ENCODE measurements around the gene ZMPSTE24.
"Not testable (repeated sequence)": the region's sequence is repeated elsewhere in the genome, so short reads cannot be mapped to it uniquely, and the experiment has no call there.

The ZMPSTE24 gene

GRCh38 chr1:40257688-40258444 is at the start of gene ZMPSTE24:
TSS of gene ZMPSTE24 (plus strand) at chr1:40258236. CDS start at chr1:40258272, 36 bp downstream.
- peak; percentile 90 to 92 for DNase-seq (ENCODE audit: extremely low read depth in 1 of 2, low read depth in 1 of 2)

GRCh38 chr1:40210511-40211204 is 47.4 kb upstream of the ZMPSTE24 start:
- DNase-seq (ENCODE audit: extremely low read depth in 1 of 2, low read depth in 1 of 2) = no peak

- no peak for DNase-seq (ENCODE audit: extremely low read depth in 1 of 2, low read depth in 1 of 2)
These were observed 39.7 kb upstream of the ZMPSTE24 start for GRCh38 chr1:40218333-40218732.

DNA sequence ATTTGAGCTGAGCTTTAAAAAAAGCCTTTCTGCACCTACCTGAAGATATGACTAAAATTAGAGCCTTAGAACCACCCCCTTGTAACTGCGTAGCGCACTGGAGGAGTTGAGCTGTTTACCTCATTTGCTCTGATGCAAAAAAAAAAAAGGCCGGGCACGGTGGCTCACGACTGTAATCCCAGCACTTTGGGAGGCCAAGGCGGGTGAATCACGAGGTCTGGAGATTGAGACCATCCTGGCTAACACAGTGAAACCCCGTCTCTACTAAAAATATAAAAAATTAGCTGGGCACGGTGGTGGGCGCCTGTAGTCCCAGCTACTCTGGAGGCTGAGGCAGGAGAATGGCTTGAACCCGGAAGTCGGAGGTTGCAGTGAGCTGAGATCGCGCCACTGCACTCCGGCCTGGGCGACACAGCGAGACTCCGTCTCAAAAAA is 36.5 kb upstream of the ZMPSTE24 start:
- not testable (repeated sequence) for DNase-seq (ENCODE audit: extremely low read depth in 1 of 2, low read depth in 1 of 2)

- no peak for DNase-seq (ENCODE audit: extremely low read depth in 1 of 2, low read depth in 1 of 2)
These were observed 35.9 kb upstream of the ZMPSTE24 start for GRCh38 chr1:40221977-40222772.

GRCh38 chr1:40224040-40224439 is 34.0 kb upstream of the ZMPSTE24 start:
- DNase-seq (ENCODE audit: extremely low read depth in 1 of 2, low read depth in 1 of 2) = no peak

- no peak for DNase-seq (ENCODE audit: extremely low read depth in 1 of 2, low read depth in 1 of 2)
These were observed 31.8 kb upstream of the ZMPSTE24 start for GRCh38 chr1:40226192-40226591.

DNA sequence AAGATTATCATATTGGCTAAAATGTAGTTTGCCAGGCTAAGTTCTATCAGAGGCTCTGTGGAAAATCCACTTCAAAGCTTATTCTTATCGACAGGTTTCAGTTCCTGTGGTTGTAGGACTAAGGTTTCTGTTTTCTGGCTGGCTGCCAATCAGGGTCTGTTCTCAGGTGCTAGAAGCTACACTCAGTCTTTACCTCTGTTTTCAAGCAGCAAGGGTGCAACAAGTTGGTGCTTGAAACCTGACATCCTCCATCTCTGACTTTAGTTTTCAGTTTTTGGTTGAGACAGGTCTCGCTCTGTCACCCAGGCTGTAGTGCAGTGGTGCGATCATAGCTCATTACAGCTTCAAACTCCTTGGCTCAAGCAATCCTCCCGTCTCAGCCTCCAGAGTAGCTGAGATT is 25.6 kb upstream of the ZMPSTE24 start:
- peak in 1 of 2 donors; percentile 13 for DNase-seq (ENCODE audit: extremely low read depth in 1 of 2, low read depth in 1 of 2)

DNA sequence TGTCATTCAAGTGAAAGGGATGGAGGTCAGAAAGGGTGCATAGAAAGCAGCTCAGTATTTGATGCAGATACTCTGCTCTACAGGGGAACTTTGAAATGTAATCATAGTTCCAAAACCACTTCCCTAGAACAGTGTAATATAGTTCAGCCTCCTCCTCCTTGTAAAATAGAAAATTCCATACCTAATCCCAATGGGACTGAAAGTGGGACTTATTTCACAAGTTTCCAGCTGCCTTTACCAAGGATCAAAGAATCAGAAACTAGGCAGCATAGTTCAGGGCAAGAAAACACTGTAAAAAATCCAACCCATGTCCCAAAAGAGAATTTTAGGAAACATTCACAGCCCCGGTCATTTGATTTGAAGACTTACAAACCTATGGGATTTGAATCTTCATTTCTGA is 18.4 kb upstream of the ZMPSTE24 start:
- no peak for DNase-seq (ENCODE audit: extremely low read depth in 1 of 2, low read depth in 1 of 2)

GRCh38 chr1:40240390-40240789 is 17.6 kb upstream of the ZMPSTE24 start:
- DNase-seq (ENCODE audit: extremely low read depth in 1 of 2, low read depth in 1 of 2) = no peak

GRCh38 chr1:40241362-40241761 is 16.7 kb upstream of the ZMPSTE24 start:
- no peak for DNase-seq (ENCODE audit: extremely low read depth in 1 of 2, low read depth in 1 of 2)

DNA sequence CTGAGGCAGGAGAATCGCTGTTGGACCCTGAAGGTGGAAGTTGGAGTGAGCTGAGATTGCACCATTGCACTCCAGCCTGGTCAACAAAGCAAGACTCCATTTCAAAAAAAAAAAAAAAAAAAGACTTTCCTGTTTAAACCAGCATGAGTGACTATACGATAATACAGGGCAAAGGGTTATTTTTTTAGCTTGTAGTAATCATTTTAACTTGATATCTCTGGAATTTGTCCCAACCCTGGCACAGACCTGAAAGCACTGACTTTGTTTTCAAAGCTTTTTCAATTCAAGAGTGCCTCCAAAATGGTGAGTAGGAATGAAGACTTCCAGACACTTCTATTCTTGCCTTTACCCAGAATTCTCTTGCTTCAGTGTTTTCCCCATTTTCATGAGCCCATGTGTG is 14.7 kb upstream of the ZMPSTE24 start:
- DNase-seq (ENCODE audit: extremely low read depth in 1 of 2, low read depth in 1 of 2) = no peak

- DNase-seq (ENCODE audit: extremely low read depth in 1 of 2, low read depth in 1 of 2) = no peak
These were observed 13.8 kb upstream of the ZMPSTE24 start for GRCh38 chr1:40244138-40244744.

DNA sequence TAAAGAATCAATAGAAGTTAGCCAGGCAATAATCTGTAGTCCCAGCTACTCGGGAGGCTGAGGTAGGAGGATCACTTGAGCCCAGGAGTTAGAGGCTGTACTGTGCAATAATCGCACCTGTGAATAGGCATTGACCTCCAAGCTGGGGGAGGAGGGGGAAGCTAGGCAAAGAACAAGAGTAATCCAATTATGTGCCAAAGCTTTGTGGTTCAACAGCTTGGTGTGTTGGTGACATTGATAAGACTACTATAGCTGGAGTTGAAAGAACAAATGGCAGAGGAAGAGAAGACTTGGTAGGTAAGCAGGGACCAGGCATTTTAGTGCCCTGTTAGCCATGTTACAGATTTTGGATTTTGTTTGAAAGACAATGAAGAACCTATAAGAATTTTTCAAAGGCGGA is 12.3 kb upstream of the ZMPSTE24 start:
- no peak for DNase-seq (ENCODE audit: extremely low read depth in 1 of 2, low read depth in 1 of 2)

DNA sequence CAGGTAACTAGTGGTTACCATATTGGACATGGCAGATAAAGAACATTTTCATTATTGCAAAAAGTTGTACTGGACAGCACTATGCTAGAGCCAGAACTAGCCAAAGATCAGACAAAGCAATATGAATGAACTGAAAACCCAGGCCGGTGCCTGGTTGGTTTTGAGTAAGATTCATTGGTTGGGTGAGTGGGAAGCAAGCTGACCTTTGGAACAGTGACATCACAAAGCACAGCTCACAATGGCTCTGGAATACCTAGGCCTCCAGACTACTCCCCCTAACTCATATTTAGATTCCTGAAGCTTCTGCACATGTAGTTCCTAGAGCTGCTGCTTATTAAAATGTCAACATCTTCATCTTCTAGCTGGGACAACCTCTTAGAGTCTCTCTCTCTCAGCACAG is 10.4 kb upstream of the ZMPSTE24 start, which contains the start of gene TMCO2:
TMCO2 (plus strand) TSS at position 283 of the 400 bp plus-strand sequence; CDS start at position 340, 57 bp downstream.
- no peak for DNase-seq (ENCODE audit: extremely low read depth in 1 of 2, low read depth in 1 of 2)

- no peak for DNase-seq (ENCODE audit: extremely low read depth in 1 of 2, low read depth in 1 of 2)
These were observed 9.6 kb upstream of the ZMPSTE24 start for GRCh38 chr1:40248412-40248811.

GRCh38 chr1:40251456-40251855 is 6.6 kb upstream of the ZMPSTE24 start:
- DNase-seq (ENCODE audit: extremely low read depth in 1 of 2, low read depth in 1 of 2) = no peak

GRCh38 chr1:40252601-40253000 is 5.4 kb upstream of the ZMPSTE24 start:
- DNase-seq (ENCODE audit: extremely low read depth in 1 of 2, low read depth in 1 of 2) = no peak

- no peak for DNase-seq (ENCODE audit: extremely low read depth in 1 of 2, low read depth in 1 of 2)
These were observed 2.8 kb upstream of the ZMPSTE24 start for GRCh38 chr1:40255231-40255630.

DNA sequence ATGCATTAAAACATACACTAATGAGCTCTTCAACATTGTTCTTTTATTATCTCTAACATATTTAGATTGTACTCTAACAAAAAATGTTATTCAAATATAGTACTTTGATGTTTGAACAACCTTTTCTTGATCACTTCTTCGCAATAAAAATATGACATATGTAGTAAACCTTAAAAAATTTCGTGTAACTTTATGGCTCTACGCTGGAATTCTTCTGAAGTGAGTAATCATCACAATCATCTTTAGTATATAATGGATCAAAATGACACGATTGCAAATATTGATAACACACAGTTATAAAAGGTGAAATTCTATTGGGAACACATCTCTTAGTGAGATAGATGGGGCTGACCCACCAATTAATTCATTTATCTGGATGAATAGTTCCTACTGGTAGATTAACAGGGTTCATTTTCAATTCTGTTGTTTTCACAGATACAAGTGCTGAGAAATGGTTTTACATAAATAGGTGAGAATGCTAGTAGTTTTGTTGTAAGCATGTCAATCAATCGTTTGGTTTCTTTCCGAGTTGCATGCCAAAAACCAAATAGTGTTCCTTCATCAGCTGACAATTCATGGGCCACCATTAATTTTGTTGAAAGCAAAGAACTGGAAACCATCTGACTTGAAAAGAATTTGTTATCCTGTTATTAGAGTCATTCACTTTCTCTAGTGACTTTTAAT is 1.5 kb upstream of the ZMPSTE24 start:
- DNase-seq (ENCODE audit: extremely low read depth in 1 of 2, low read depth in 1 of 2) = no peak
